Epithelial cell of proximal tubule (primary cell): ENCODE data around the gene TBCEL. TPM values are rescaled to one million over a fixed set of nuclear protein-coding genes. Genes with fewer than 3 reads are reported as not detected.

Experiments used
- DNase-seq: peaks from one replicate; pipeline ENCODE4 v3.0.0-alpha.2; 2011; ENCODE audit warnings: low read depth
- H3K4me3 ChIP-seq: 2 replicates; pipeline ENCODE4 v1.5.1; 2011; ENCODE audit warnings: low read depth, mild to moderate bottlenecking, low read length
- CTCF ChIP-seq: conservative IDR thresholded peaks from 2 replicates; pipeline ENCODE4 v1.5.1; 2012; ENCODE audit warnings: low read depth, mild to moderate bottlenecking, low read length
- total RNA-seq: library from RNA; depleted of rRNA; stranded (reverse); fragments of >200 nt; gene quantifications from 2 replicates; pipeline ENCODE4 v1.2.3, GENCODE V29; 2015

Gene TBCEL
- total RNA-seq, 1 donor from 2014 or later = 6.1 TPM

- no peak for TF ChIP-seq CTCF
- DNase-seq = no peak
- no peak overlapping the region for H3K4me3 ChIP-seq
Measured at GRCh38 chr11:121122328-121122727, 98.4 kb downstream of the TBCEL start.

GRCh38 chr11:121123496-121124069 is 99.7 kb downstream of the TBCEL start:
- DNase-seq = no peak
- no peak overlapping the region for H3K4me3 ChIP-seq
- no peak for TF ChIP-seq CTCF

GRCh38 chr11:121127809-121128208 is 103.9 kb downstream of the TBCEL start:
- DNase-seq = no peak
- no peak for TF ChIP-seq CTCF
- no peak overlapping the region for H3K4me3 ChIP-seq

GRCh38 chr11:121129362-121130340 is 105.7 kb downstream of the TBCEL start:
- DNase-seq = no peak
- TF ChIP-seq CTCF = no peak
- H3K4me3 ChIP-seq = no peak overlapping the region

- TF ChIP-seq CTCF = no peak
- DNase-seq = no peak
- no peak overlapping the region for H3K4me3 ChIP-seq
Measured at GRCh38 chr11:121131656-121132055, 107.8 kb downstream of the TBCEL start.

- no peak for DNase-seq
- no peak overlapping the region for H3K4me3 ChIP-seq
- no peak for TF ChIP-seq CTCF
Measured at GRCh38 chr11:121132211-121132976, 108.5 kb downstream of the TBCEL start.
